ENCODE measurements around the gene ALDH1L1. TPM values are rescaled to one million over a fixed set of nuclear protein-coding genes. Genes with fewer than 3 reads are reported as not detected.

Gene ALDH1L1
- total RNA-seq, 1 experiment from 2014 or later = not detected

GRCh38 chr3:126155280-126155640 lies 25.1 kb downstream of the ALDH1L1 start:
- H3K9me2 ChIP-seq (replicated peaks; ENCODE audit: insufficient read depth, low read length) = no peaks in the 10 kb centered on the region
- no peak overlapping the region for H3K4me3 ChIP-seq (ENCODE audit: low read length)
- H3K4me1 ChIP-seq (ENCODE audit: low read length) = no peaks in the 10 kb centered on the region
- H3K4me2 ChIP-seq (ENCODE audit: low read depth, low read length, poor library complexity, severe bottlenecking) = no peak overlapping the region
- H4K20me1 ChIP-seq (ENCODE audit: insufficient read depth, low read depth, low read length) = no peaks in the 10 kb centered on the region
- no peak overlapping the region for H2AFZ ChIP-seq (ENCODE audit: low read length)
- no peak overlapping the region for H3K27ac ChIP-seq (ENCODE audit: low read length)
- no peaks in the 10 kb centered on the region for H3K27me3 ChIP-seq (ENCODE audit: low read length)
- H3K36me3 ChIP-seq (ENCODE audit: insufficient read depth, low read length) = no peaks in the 10 kb centered on the region
- DNase-seq = no peak
- no peaks in the 10 kb centered on the region for H3K9me3 ChIP-seq (ENCODE audit: low read length)
- no peak overlapping the region for H3K9ac ChIP-seq (ENCODE audit: low read length)
- H3K79me2 ChIP-seq (ENCODE audit: low read length) = no peaks in the 10 kb centered on the region

GRCh38 chr3:126154391-126155279 lies 25.8 kb downstream of the ALDH1L1 start:
- Histone ChIP-seq H3K9ac (ENCODE audit: low read length) (no peak overlapping the region), H3K36me3 (ENCODE audit: insufficient read depth, low read length) (no peaks in the 10 kb centered on the region), H3K4me3 (ENCODE audit: low read length) (no peak overlapping the region), H3K79me2 (ENCODE audit: low read length) (no peaks in the 10 kb centered on the region), H3K9me3 (ENCODE audit: low read length) (no peaks in the 10 kb centered on the region), H3K27me3 (ENCODE audit: low read length) (no peaks in the 10 kb centered on the region), H4K20me1 (ENCODE audit: insufficient read depth, low read depth, low read length) (no peaks in the 10 kb centered on the region), H3K4me2 (ENCODE audit: low read depth, low read length, poor library complexity, severe bottlenecking) (no peak overlapping the region), H3K9me2 (replicated peaks; ENCODE audit: insufficient read depth, low read length) (no peaks in the 10 kb centered on the region), H3K4me1 (ENCODE audit: low read length) (no peaks in the 10 kb centered on the region), H2AFZ (ENCODE audit: low read length) (no peak overlapping the region), H3K27ac (ENCODE audit: low read length) (no peak overlapping the region)
- DNase-seq = no peak

GRCh38 chr3:126153695-126154360 lies 26.6 kb downstream of the ALDH1L1 start:
- no peak for DNase-seq
- H3K27ac ChIP-seq (ENCODE audit: low read length) = no peak overlapping the region
- H3K4me2 ChIP-seq (ENCODE audit: low read depth, low read length, poor library complexity, severe bottlenecking) = no peak overlapping the region
- H4K20me1 ChIP-seq (ENCODE audit: insufficient read depth, low read depth, low read length) = no peaks in the 10 kb centered on the region
- no peaks in the 10 kb centered on the region for H3K4me1 ChIP-seq (ENCODE audit: low read length)
- H3K27me3 ChIP-seq (ENCODE audit: low read length) = no peaks in the 10 kb centered on the region
- no peak overlapping the region for H3K9ac ChIP-seq (ENCODE audit: low read length)
- H3K36me3 ChIP-seq (ENCODE audit: insufficient read depth, low read length) = no peaks in the 10 kb centered on the region
- no peaks in the 10 kb centered on the region for H3K9me3 ChIP-seq (ENCODE audit: low read length)
- H2AFZ ChIP-seq (ENCODE audit: low read length) = no peak overlapping the region
- no peaks in the 10 kb centered on the region for H3K9me2 ChIP-seq (replicated peaks; ENCODE audit: insufficient read depth, low read length)
- H3K4me3 ChIP-seq (ENCODE audit: low read length) = no peak overlapping the region
- no peaks in the 10 kb centered on the region for H3K79me2 ChIP-seq (ENCODE audit: low read length)

- Histone ChIP-seq H3K79me2 (ENCODE audit: low read length) (no peaks in the 10 kb centered on the region), H3K9me3 (ENCODE audit: low read length) (no peaks in the 10 kb centered on the region), H3K9me2 (replicated peaks; ENCODE audit: insufficient read depth, low read length) (no peaks in the 10 kb centered on the region), H4K20me1 (ENCODE audit: insufficient read depth, low read depth, low read length) (no peaks in the 10 kb centered on the region), H3K27ac (ENCODE audit: low read length) (no peak overlapping the region), H2AFZ (ENCODE audit: low read length) (no peak overlapping the region), H3K4me2 (ENCODE audit: low read depth, low read length, poor library complexity, severe bottlenecking) (no peak overlapping the region), H3K9ac (ENCODE audit: low read length) (no peak overlapping the region), H3K4me1 (ENCODE audit: low read length) (no peaks in the 10 kb centered on the region), H3K4me3 (ENCODE audit: low read length) (no peak overlapping the region), H3K36me3 (ENCODE audit: insufficient read depth, low read length) (no peaks in the 10 kb centered on the region), H3K27me3 (ENCODE audit: low read length) (no peaks in the 10 kb centered on the region)
- DNase-seq = no peak
Observed at GRCh38 chr3:126152901-126153694, 27.3 kb downstream of the ALDH1L1 start.

GRCh38 chr3:126152458-126152857 lies 27.9 kb downstream of the ALDH1L1 start:
- no peak overlapping the region for H2AFZ ChIP-seq (ENCODE audit: low read length)
- H3K4me1 ChIP-seq (ENCODE audit: low read length) = no peaks in the 10 kb centered on the region
- no peaks in the 10 kb centered on the region for H3K36me3 ChIP-seq (ENCODE audit: insufficient read depth, low read length)
- no peaks in the 10 kb centered on the region for H4K20me1 ChIP-seq (ENCODE audit: insufficient read depth, low read depth, low read length)
- H3K27ac ChIP-seq (ENCODE audit: low read length) = no peak overlapping the region
- H3K4me2 ChIP-seq (ENCODE audit: low read depth, low read length, poor library complexity, severe bottlenecking) = no peak overlapping the region
- no peaks in the 10 kb centered on the region for H3K79me2 ChIP-seq (ENCODE audit: low read length)
- H3K9me2 ChIP-seq (replicated peaks; ENCODE audit: insufficient read depth, low read length) = no peaks in the 10 kb centered on the region
- no peaks in the 10 kb centered on the region for H3K9me3 ChIP-seq (ENCODE audit: low read length)
- no peak for DNase-seq
- H3K9ac ChIP-seq (ENCODE audit: low read length) = no peak overlapping the region
- no peaks in the 10 kb centered on the region for H3K27me3 ChIP-seq (ENCODE audit: low read length)
- no peak overlapping the region for H3K4me3 ChIP-seq (ENCODE audit: low read length)

GRCh38 chr3:126151562-126152302 lies 28.7 kb downstream of the ALDH1L1 start:
- Histone ChIP-seq H4K20me1 (ENCODE audit: insufficient read depth, low read depth, low read length) (no peaks in the 10 kb centered on the region), H3K4me3 (ENCODE audit: low read length) (no peak overlapping the region), H3K79me2 (ENCODE audit: low read length) (no peaks in the 10 kb centered on the region), H3K27ac (ENCODE audit: low read length) (no peak overlapping the region), H3K36me3 (ENCODE audit: insufficient read depth, low read length) (no peaks in the 10 kb centered on the region), H3K9ac (ENCODE audit: low read length) (no peak overlapping the region), H3K9me2 (replicated peaks; ENCODE audit: insufficient read depth, low read length) (no peaks in the 10 kb centered on the region), H3K27me3 (ENCODE audit: low read length) (no peaks in the 10 kb centered on the region), H3K4me1 (ENCODE audit: low read length) (no peaks in the 10 kb centered on the region), H2AFZ (ENCODE audit: low read length) (no peak overlapping the region), H3K4me2 (ENCODE audit: low read depth, low read length, poor library complexity, severe bottlenecking) (no peak overlapping the region), H3K9me3 (ENCODE audit: low read length) (no peaks in the 10 kb centered on the region)
- no peak for DNase-seq

GRCh38 chr3:126149960-126150515 lies 30.3 kb downstream of the ALDH1L1 start:
- no peak overlapping the region for H2AFZ ChIP-seq (ENCODE audit: low read length)
- no peak overlapping the region for H3K9ac ChIP-seq (ENCODE audit: low read length)
- no peak for DNase-seq
- no peaks in the 10 kb centered on the region for H4K20me1 ChIP-seq (ENCODE audit: insufficient read depth, low read depth, low read length)
- H3K4me2 ChIP-seq (ENCODE audit: low read depth, low read length, poor library complexity, severe bottlenecking) = no peak overlapping the region
- no peaks in the 10 kb centered on the region for H3K4me1 ChIP-seq (ENCODE audit: low read length)
- no peak overlapping the region for H3K4me3 ChIP-seq (ENCODE audit: low read length)
- H3K36me3 ChIP-seq (ENCODE audit: insufficient read depth, low read length) = no peaks in the 10 kb centered on the region
- H3K9me3 ChIP-seq (ENCODE audit: low read length) = no peaks in the 10 kb centered on the region
- no peaks in the 10 kb centered on the region for H3K79me2 ChIP-seq (ENCODE audit: low read length)
- no peaks in the 10 kb centered on the region for H3K9me2 ChIP-seq (replicated peaks; ENCODE audit: insufficient read depth, low read length)
- no peaks in the 10 kb centered on the region for H3K27me3 ChIP-seq (ENCODE audit: low read length)
- H3K27ac ChIP-seq (ENCODE audit: low read length) = no peak overlapping the region
